A549 (cell line): ENCODE measurements around the gene CCDC142. TPM values are rescaled to one million over a fixed set of nuclear protein-coding genes. Genes with fewer than 3 reads are reported as not detected.

Experiments
- ATAC-seq, 2 experiments: fragments of 200-7000 bp in 1 of 2; fragments of >200 bp in 1 of 2; cut with Nextera tagmentation in 1 of 2; cut with Tn5 transposase in 1 of 2; 3 replicates each; pipeline versions ENCODE4 v1.8.0 to v1.9.1; 2018 to 2020; ENCODE audit warnings: mild to moderate bottlenecking in 1 of 2, moderate library complexity in 1 of 2
- CTCF ChIA-PET: fragments of 300-600 bp; sonication (Branson Sonifier 250); formaldehyde crosslinking; extraction: SDS; loops from one replicate; lab custom pipeline; 2021; ENCODE audit warnings: antibody characterized with exemption, inconsistent platforms; lab: Yijun Ruan, JAX
- POLR2A ChIA-PET: fragments of 350-600 bp; formaldehyde crosslinking; extraction: SDS; loops from one replicate; lab custom pipeline; 2021; ENCODE audit warnings: antibody characterized with exemption, inconsistent platforms; lab: Yijun Ruan, JAX
- DNase-seq, 2 experiments: peaks; one replicate each; pipeline versions ENCODE4 v3.0.0 to v3.0.0-alpha.2; 2011 to 2016; ENCODE audit warnings: low read depth in 1 of 2, low spot score in 1 of 2
- FAIRE-seq: peaks from 2 replicates; lab custom pipeline; 2011; peaks lifted over from hg19 to GRCh38; lab: Jason Lieb, UNC
- H3K27ac ChIP-seq, 2 experiments: fragments of >200 bp; sonication (Bioruptor Twin); formaldehyde crosslinking; 3 replicates each; pipeline ENCODE4 v1.5.1; 2016 to 2017
- H3K4me1 ChIP-seq: fragments of >200 bp; sonication (Bioruptor Twin); formaldehyde crosslinking; 3 replicates; pipeline ENCODE4 v1.6.1; 2016
- H3K4me2 ChIP-seq: fragments of >200 bp; sonication (Bioruptor Twin); formaldehyde crosslinking; 3 replicates; pipeline ENCODE4 v1.6.1; 2016
- H3K4me3 ChIP-seq: fragments of >200 bp; sonication (Bioruptor Twin); formaldehyde crosslinking; 3 replicates; pipeline ENCODE4 v1.5.1; 2016
- H3K9me3 ChIP-seq: fragments of >200 bp; sonication (Bioruptor Twin); formaldehyde crosslinking; 3 replicates; pipeline ENCODE4 v1.6.1; 2016
- BHLHE40 ChIP-seq: IDR thresholded peaks from 2 replicates; pipeline ENCODE4 v1.6.1; 2012; ENCODE audit warnings: low read depth, low read length, inconsistent platforms
- CHD4 ChIP-seq: fragments of 200-600 bp; sonication (generic); IDR thresholded peaks from 2 replicates; pipeline ENCODE4 v1.6.1; 2016; ENCODE audit warnings: antibody characterized with exemption, mild to moderate bottlenecking, borderline replicate concordance
- EHF ChIP-seq: fragments of 250-450 bp; sonication (Bioruptor Pico); IDR thresholded peaks from 2 replicates; pipeline ENCODE4 v1.5.0; 2020; ENCODE audit warnings: mild to moderate bottlenecking
- EHMT2 ChIP-seq: fragments of 200-600 bp; sonication (generic); IDR thresholded peaks from 2 replicates; pipeline ENCODE4 v1.6.1; 2016; ENCODE audit warnings: antibody characterized with exemption, low read depth, mild to moderate bottlenecking, moderate library complexity
- EP300 ChIP-seq, 2 experiments: fragments of >200 bp; sonication (Bioruptor Twin); formaldehyde crosslinking; IDR thresholded peaks; 2 replicates in 1 of 2; 3 replicates in 1 of 2; pipeline ENCODE4 v1.6.1; 2016 to 2017
- FOSL2 ChIP-seq, 2 experiments: fragments of 450-650 bp in 1 of 2; fragments of >200 bp in 1 of 2; sonication (Bioruptor Twin) in 1 of 2; formaldehyde crosslinking; IDR thresholded peaks; 2 replicates each; pipeline versions ENCODE4 v1.5.0 to v1.6.1; 2016 to 2020; ENCODE audit warnings: mild to moderate bottlenecking in 1 of 2, moderate library complexity in 1 of 2
- HDAC2 ChIP-seq: fragments of 200-600 bp; sonication (generic); IDR thresholded peaks from 2 replicates; pipeline ENCODE4 v1.6.1; 2016
- HMGXB4 ChIP-seq: fragments of 250-450 bp; sonication (Bioruptor Pico); IDR thresholded peaks from 2 replicates; pipeline ENCODE4 v1.5.0; 2021; ENCODE audit warnings: mild to moderate bottlenecking, moderate library complexity, borderline replicate concordance
- HOXB5 ChIP-seq: fragments of 250-450 bp; sonication (Bioruptor Pico); IDR thresholded peaks from 2 replicates; pipeline ENCODE4 v1.5.0; 2020; ENCODE audit warnings: mild to moderate bottlenecking, moderate library complexity
- MAZ ChIP-seq: fragments of 150-350 bp; IDR thresholded peaks from 2 replicates; pipeline ENCODE4 v1.6.1; 2014; ENCODE audit warnings: antibody characterized with exemption, low read depth, low read length, borderline replicate concordance
- MYC ChIP-seq: IDR thresholded peaks from 2 replicates; pipeline ENCODE4 v1.6.1; 2012; ENCODE audit warnings: mild to moderate bottlenecking, inconsistent platforms, low read length, improper control_type of control experiment, borderline replicate concordance
- POLR2A ChIP-seq: IDR thresholded peaks from 2 replicates; pipeline ENCODE4 v1.6.1; 2012; ENCODE audit warnings: mild to moderate bottlenecking, low read length
- POLR2AphosphoS2 ChIP-seq: conservative IDR thresholded peaks from 2 replicates; pipeline ENCODE4 v1.6.1; 2012; ENCODE audit warnings: low read length, improper control_type of control experiment, inconsistent platforms
- REST ChIP-seq: fragments of 200-600 bp; sonication (generic); IDR thresholded peaks from 2 replicates; pipeline ENCODE4 v1.6.1; 2016; ENCODE audit warnings: antibody characterized with exemption, mild to moderate bottlenecking, moderate library complexity
- ZFP36 ChIP-seq: fragments of 450-650 bp; IDR thresholded peaks from 2 replicates; pipeline ENCODE4 v1.6.1; 2014; ENCODE audit warnings: borderline replicate concordance; ENCODE audit not compliant: partially characterized antibody
- ZSCAN20 ChIP-seq: fragments of 250-450 bp; sonication (Bioruptor Pico); IDR thresholded peaks from 2 replicates; pipeline ENCODE4 v1.8.0; 2022; ENCODE audit warnings: mild to moderate bottlenecking, moderate library complexity
- WGBS: methylation state at CpG from one replicate; pipeline ENCODE4 v1.1.6; 2017; ENCODE audit errors: missing lambda C conversion rate; 5-methylcytosine and 5-hydroxymethylcytosine counted together
- polyA plus RNA-seq, 4 experiments: library from polyadenylated mRNA; depleted of rRNA in 3 of 4; stranded (reverse); fragments of >200 nt; fragmentation: RNase III in 1 of 4; extraction: RNeasy Plus Mini Kit Qiagen cat#74134 plus additional on column Dnase treatment in 1 of 4; gene quantifications; 2 replicates in 3 of 4; 3 replicates in 1 of 4; pipeline ENCODE4 v1.2.3, GENCODE V29; 2011 to 2017
- TF ChIP-seq, protein P1 (sequence below): fragments of >200 bp; sonication (Bioruptor Twin); formaldehyde crosslinking; IDR thresholded peaks from 3 replicates; pipeline ENCODE4 v1.6.1; 2016
- TF ChIP-seq, protein P2 (sequence below): IDR thresholded peaks from 2 replicates; pipeline ENCODE4 v1.6.1; 2012

CCDC142 gene
- polyA plus RNA-seq, 2 of the 4 experiments (the other 2 are of a cell fraction), result 6.8 to 12.8 TPM

GRCh38 chr2:74527741-74528140 lies 44.9 kb upstream of the CCDC142 start (continued):
- TF ChIP-seq REST, result no peak
- TF ChIP-seq HOXB5 (CRISPR knock-in tag), result no peak
- TF ChIP-seq CHD4, result no peak
- TF ChIP-seq POLR2A, result no peak

- POLR2A ChIA-PET, result interaction anchor here (1.8 kb wide), 1 partner anchor 17 kb away, joined by 4 read pairs; no protein-coding TSS in a partner anchor
These were observed 43.9 kb upstream of the CCDC142 start for GRCh38 chr2:74526649-74527230.

More at GRCh38 chr2:74526649-74527230, 43.9 kb upstream of the CCDC142 start:
- WGBS, result 95% methylated on average over 11 of the region's 11 CpGs
- no peak overlapping the region for H3K4me2 ChIP-seq
- FAIRE-seq (no peak), ATAC-seq (no peak), DNase-seq (no peak)
- CTCF ChIA-PET, result interaction anchor here (0.5 to 2.4 kb wide), 4 partner anchors 12 to 703 kb away, joined by 3 to 10 read pairs (median 4); partner anchors contain the start of genes CCDC142 and TTC31
- H3K4me1 ChIP-seq, result peaks cover 17% of the 10 kb centered on the region
- no peak overlapping the region for H3K4me3 ChIP-seq
- TF ChIP-seq HDAC2, result no peak
- TF ChIP-seq, protein P1, sequence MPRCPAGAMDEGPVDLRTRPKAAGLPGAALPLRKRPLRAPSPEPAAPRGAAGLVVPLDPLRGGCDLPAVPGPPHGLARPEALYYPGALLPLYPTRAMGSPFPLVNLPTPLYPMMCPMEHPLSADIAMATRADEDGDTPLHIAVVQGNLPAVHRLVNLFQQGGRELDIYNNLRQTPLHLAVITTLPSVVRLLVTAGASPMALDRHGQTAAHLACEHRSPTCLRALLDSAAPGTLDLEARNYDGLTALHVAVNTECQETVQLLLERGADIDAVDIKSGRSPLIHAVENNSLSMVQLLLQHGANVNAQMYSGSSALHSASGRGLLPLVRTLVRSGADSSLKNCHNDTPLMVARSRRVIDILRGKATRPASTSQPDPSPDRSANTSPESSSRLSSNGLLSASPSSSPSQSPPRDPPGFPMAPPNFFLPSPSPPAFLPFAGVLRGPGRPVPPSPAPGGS, result no peak
- no peak for TF ChIP-seq MYC
- TF ChIP-seq HMGXB4 (CRISPR knock-in tag), result no peak
- TF ChIP-seq, protein P2, sequence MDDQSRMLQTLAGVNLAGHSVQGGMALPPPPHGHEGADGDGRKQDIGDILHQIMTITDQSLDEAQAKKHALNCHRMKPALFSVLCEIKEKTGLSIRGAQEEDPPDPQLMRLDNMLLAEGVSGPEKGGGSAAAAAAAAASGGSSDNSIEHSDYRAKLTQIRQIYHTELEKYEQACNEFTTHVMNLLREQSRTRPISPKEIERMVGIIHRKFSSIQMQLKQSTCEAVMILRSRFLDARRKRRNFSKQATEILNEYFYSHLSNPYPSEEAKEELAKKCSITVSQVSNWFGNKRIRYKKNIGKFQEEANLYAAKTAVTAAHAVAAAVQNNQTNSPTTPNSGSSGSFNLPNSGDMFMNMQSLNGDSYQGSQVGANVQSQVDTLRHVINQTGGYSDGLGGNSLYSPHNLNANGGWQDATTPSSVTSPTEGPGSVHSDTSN, result no peak
- no peak for TF ChIP-seq ZSCAN20
- TF ChIP-seq POLR2AphosphoS2, result no peak
- no peak for TF ChIP-seq MAZ
- no peak for TF ChIP-seq EP300 (IDR thresholded peaks at IDR 0.05)
- TF ChIP-seq EHMT2, result no peak
- TF ChIP-seq FOSL2 (IDR thresholded peaks at IDR 0.05), result no peak
- no peak for TF ChIP-seq FOSL2 (CRISPR knock-in tag; IDR thresholded peaks at IDR 0.05)
- no peak for TF ChIP-seq ZFP36
- no peak for TF ChIP-seq EHF (CRISPR knock-in tag)
- no peak for TF ChIP-seq BHLHE40
- H3K27ac ChIP-seq, result no peak overlapping the region
- no peaks in the 10 kb centered on the region for H3K9me3 ChIP-seq
